Stimulated activated CD4-positive, alpha-beta T cell treated with anti-CD3 and anti-CD28 coated beads, Interleukin-15, amount 100 ng/mL, for 48 hours (primary cell): ENCODE results near the gene CPA5.
A peak's percentile ranks its signal among the peaks of the same experiment; 100 is the strongest.
"Not testable (repeated sequence)": the region's sequence is repeated elsewhere in the genome, so short reads cannot be mapped to it uniquely, and the experiment has no call there.

ENCODE experiments used
- DNase-seq, 2 donors: peaks; one replicate each; pipeline ENCODE4 v3.0.0-alpha.2; 2020; ENCODE audit warnings: low read depth in 2 of 2

Gene CPA5

GRCh38 chr7:130358471-130358870 is 13.9 kb downstream of the CPA5 start:
- DNase-seq, result no peak

GRCh38 chr7:130359276-130359857 is 14.8 kb downstream of the CPA5 start:
- DNase-seq, result no peak

GRCh38 chr7:130360518-130360917 is 15.9 kb downstream of the CPA5 start:
- DNase-seq, result no peak

GRCh38 chr7:130361681-130362080 is 17.1 kb downstream of the CPA5 start:
- DNase-seq, result no peak

GRCh38 chr7:130362251-130362816 is 17.7 kb downstream of the CPA5 start:
- no peak for DNase-seq

GRCh38 chr7:130363026-130363847 is 18.6 kb downstream of the CPA5 start:
- DNase-seq, result peak; percentile 61 to 70

- DNase-seq, result no peak
Measured at GRCh38 chr7:130364451-130364850, 19.8 kb downstream of the CPA5 start.

- no peak for DNase-seq
Measured at GRCh38 chr7:130365088-130365487, 20.5 kb downstream of the CPA5 start.

GRCh38 chr7:130365511-130366441 is 21.2 kb downstream of the CPA5 start:
- DNase-seq, result no peak

GRCh38 chr7:130366564-130366963 is 21.9 kb downstream of the CPA5 start:
- no peak for DNase-seq

- DNase-seq, result no peak
Measured at GRCh38 chr7:130367088-130367755, 22.6 kb downstream of the CPA5 start.

- DNase-seq, result no peak
Measured at GRCh38 chr7:130367836-130368746, 23.5 kb downstream of the CPA5 start.

GRCh38 chr7:130369110-130369711 is 24.6 kb downstream of the CPA5 start:
- no peak for DNase-seq

GRCh38 chr7:130369831-130370550 is 25.4 kb downstream of the CPA5 start:
- DNase-seq, result no peak

- no peak for DNase-seq
Measured at GRCh38 chr7:130371046-130371445, 26.4 kb downstream of the CPA5 start.

GRCh38 chr7:130372402-130373165 is 28.0 kb downstream of the CPA5 start:
- DNase-seq, result no peak

GRCh38 chr7:130374507-130374906 is 29.9 kb downstream of the CPA5 start:
- no peak for DNase-seq

- DNase-seq, result not testable (repeated sequence)
Measured at GRCh38 chr7:130376461-130376860, 31.8 kb downstream of the CPA5 start.
